ENCODE data around the gene FLOT2. TPM values are rescaled to one million over a fixed set of nuclear protein-coding genes. Genes with fewer than 3 reads are reported as not detected.
"Not testable (repeated sequence)": the region's sequence is repeated elsewhere in the genome, so short reads cannot be mapped to it uniquely, and the experiment has no call there.

The FLOT2 gene
- total and polyA plus RNA-seq, 2 of the 8 experiments (the other 6 are each of a cell fraction or from before 2014, with no cell fraction given): 116 to 189 TPM

DNA sequence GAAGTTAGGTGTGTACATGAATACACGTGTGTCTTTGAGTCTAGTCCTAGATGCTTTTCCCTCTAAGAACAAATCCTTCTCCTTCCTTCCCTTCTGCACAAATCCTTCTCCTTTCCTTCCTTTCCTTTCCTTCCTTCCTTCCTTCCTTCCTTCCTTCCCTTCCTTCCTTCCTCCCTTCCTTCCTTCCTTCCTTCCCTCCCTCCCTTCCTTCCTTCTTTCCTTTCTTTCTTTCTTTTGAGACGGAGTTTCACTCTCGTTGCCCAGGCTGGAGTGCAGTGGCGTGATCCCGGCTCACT lies 6.0 kb upstream of the FLOT2 start:
- not testable (repeated sequence) for H4K20me1 ChIP-seq (replicated peaks in 1 of 2; ENCODE audit: control insufficient read depth in 1 of 2, insufficient read depth in 2 of 2, low read length in 2 of 2); H3K27ac ChIP-seq (ENCODE audit: low read depth, low read length); H4K5ac ChIP-seq (ENCODE audit: insufficient read length, low read depth, low read length); DNase-seq (ENCODE audit: low read depth in 1 of 2, low spot score in 2 of 2); FAIRE-seq; H4K8ac ChIP-seq (ENCODE audit: extremely low read depth, insufficient read depth, low read length); H3K18ac ChIP-seq (ENCODE audit: extremely low read depth, low read length); H2BK15ac ChIP-seq (ENCODE audit: low read length); H3K27me3 ChIP-seq (replicated peaks in 1 of 4; ENCODE audit: control insufficient read depth in 3 of 4, extremely low read depth in 1 of 4, insufficient read depth in 3 of 4, low read length in 3 of 4); H3K56ac ChIP-seq (replicated peaks; ENCODE audit: insufficient read length, low read depth, low read length); H2BK20ac ChIP-seq (ENCODE audit: low read length); H3K79me2 ChIP-seq (ENCODE audit: control insufficient read depth in 1 of 2, insufficient read depth in 2 of 2, low read length in 2 of 2); H3K9ac ChIP-seq (replicated peaks in 1 of 4; ENCODE audit: extremely low read depth in 1 of 4, low read depth in 3 of 4, low read length in 3 of 4); H3K4me1 ChIP-seq (replicated peaks in 1 of 4; ENCODE audit: control insufficient read depth in 3 of 4, insufficient read depth in 4 of 4, low read length in 3 of 4); H3K4me2 ChIP-seq (ENCODE audit: insufficient read depth in 1 of 2, low read depth in 2 of 2, low read length in 2 of 2); H3K14ac ChIP-seq (ENCODE audit: insufficient read length); H2BK120ac ChIP-seq (replicated peaks; ENCODE audit: low read depth, low read length); H2AFZ ChIP-seq (ENCODE audit: low read length); H3K79me1 ChIP-seq (ENCODE audit: low read depth, low read length); H3K4me3 ChIP-seq (ENCODE audit: extremely low read depth in 1 of 4, insufficient read depth in 2 of 4, low read depth in 3 of 4, low read length in 4 of 4); H3K9me3 ChIP-seq (ENCODE audit: insufficient read depth in 2 of 2, low read depth in 1 of 2, low read length in 1 of 2); H3K23me2 ChIP-seq (ENCODE audit: low read depth, low read length); H3K23ac ChIP-seq (ENCODE audit: insufficient read length)
- H4K91ac ChIP-seq (replicated peaks; ENCODE audit: insufficient read length, low read length): peak overlapping the region; percentile 29
- H3K4ac ChIP-seq (replicated peaks; ENCODE audit: insufficient read length, low read depth, low read length): peak overlapping the region; percentile 87
- POLR2A ChIA-PET (ENCODE audit: partially characterized antibody): interaction anchor here (0.8 to 7.7 kb wide), 5 partner anchors 9 to 274 kb away, joined by 4 to 71 read pairs (median 4); partner anchors contain the start of genes NEK8 and TLCD1
- peaks cover 21 to 29% (median 26%) of the 10 kb centered on the region in 4 experiments; a peak in 7 of 8 replicates for H3K36me3 ChIP-seq (ENCODE audit: control insufficient read depth in 2 of 4, insufficient read depth in 4 of 4, low read length in 3 of 4)
- WGBS, 2 experiments (ENCODE audit: extremely low coverage in 1 of 2, insufficient coverage in 1 of 2, insufficient read length in 1 of 2, insufficient replicate concordance in 2 of 2, low coverage in 1 of 2, low lambda C conversion rate in 2 of 2, missing lambda C conversion rate in 1 of 2): 83% methylated on average over 5 of the region's 5 CpGs; no CpG with 5 or more reads in 1 of the 2 experiments
- 0 out of 2 replicates have a peak overlapping the region, but pooled peaks have one; percentile 9 for H2BK5ac ChIP-seq (ENCODE audit: low read depth, low read length)
- H2BK12ac ChIP-seq (ENCODE audit: low read depth, low read length): peak overlapping the region; percentile 63; the same call in 1 of the 2 replicates
- CTCF ChIA-PET (ENCODE audit: partially characterized antibody): interaction anchor here (0.6 to 5.6 kb wide), 19 partner anchors 9 to 217 kb away, joined by 3 to 45 read pairs (median 3); partner anchors contain the start of genes NEK8 and TLCD1
- H2AK5ac ChIP-seq (ENCODE audit: low read depth, low read length): peak overlapping the region; percentile 68

All from H1 (cell line).